Measurements from ENCODE around the gene MBD6.
"Not testable (repeated sequence)": the region's sequence is repeated elsewhere in the genome, so short reads cannot be mapped to it uniquely, and the experiment has no call there.

The MBD6 gene

DNA sequence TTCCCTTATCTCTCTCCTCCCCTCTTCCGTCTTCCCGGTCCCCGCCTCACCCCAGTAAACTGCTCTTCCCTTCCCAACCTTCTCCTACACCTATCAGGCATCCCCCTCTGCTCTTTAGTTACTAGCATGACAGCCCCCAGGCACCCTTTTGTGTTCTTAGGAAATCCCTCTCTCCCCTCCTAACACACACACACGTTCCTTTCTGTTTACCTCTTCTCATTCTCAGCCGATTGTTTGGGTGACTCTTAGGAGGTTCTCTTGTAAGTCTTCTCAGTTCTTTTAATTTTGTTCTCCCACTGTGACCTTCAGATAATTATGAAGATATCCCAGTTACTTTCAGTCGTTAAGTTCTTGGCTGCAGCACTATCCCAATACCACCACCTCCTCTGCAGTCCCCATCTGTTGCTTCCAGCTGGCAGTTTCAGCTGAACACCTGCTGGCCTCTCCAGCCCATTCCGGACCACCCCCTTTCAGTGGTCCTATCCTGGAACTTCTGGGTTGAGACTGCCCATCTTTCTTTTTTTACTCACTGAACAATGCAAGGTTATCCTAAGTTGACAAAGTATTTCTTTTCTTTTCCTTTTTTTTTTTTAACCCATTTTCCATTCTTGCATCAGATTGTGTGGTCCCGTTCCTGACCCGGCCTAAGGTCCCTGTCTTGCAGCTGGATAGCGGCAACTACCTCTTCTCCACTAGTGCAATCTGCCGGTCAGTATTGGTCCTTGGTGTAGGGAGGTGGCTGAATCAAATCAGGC lies 34.0 kb upstream of the MBD6 start:
- no peak for DNase-seq (ENCODE audit: low spot score)

DNA sequence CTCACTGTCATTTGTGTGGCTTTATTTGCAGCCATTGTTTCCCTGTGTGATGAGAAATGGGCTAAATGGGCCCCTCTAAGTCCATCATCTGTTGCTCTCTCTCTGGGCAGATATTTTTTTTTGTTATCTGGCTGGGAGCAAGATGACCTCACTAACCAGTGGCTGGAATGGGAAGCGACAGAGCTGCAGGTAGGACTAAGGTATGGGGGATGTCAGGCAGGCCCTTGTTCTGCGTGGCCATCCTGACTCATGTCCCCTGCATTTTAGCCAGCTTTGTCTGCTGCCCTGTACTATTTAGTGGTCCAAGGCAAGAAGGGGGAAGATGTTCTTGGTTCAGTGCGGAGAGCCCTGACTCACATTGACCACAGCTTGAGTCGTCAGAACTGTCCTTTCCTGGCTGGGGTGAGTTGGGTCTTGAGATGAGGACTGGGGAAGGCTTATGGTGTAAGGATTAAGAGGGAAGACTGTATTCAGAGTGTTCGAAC lies 33.4 kb upstream of the MBD6 start:
- no peak for DNase-seq (ENCODE audit: low spot score)

DNA sequence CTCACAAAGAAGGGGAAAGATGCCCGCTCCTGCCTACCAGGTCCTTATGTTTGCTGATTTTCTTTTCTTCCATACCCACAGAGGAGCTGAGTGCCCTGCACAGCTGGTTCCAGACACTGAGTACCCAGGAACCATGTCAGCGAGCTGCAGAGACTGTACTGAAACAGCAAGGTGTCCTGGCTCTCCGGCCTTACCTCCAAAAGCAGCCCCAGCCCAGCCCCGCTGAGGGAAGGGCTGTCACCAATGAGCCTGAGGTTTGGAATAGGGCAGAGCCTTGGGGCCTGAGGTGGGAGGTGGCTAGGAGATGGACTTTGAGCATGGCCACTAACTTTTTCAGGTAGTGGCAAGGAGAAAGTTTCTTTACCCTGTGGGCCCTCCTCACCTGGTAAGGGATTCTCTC lies 32.5 kb upstream of the MBD6 start:
- no peak for DNase-seq (ENCODE audit: low spot score)

DNA sequence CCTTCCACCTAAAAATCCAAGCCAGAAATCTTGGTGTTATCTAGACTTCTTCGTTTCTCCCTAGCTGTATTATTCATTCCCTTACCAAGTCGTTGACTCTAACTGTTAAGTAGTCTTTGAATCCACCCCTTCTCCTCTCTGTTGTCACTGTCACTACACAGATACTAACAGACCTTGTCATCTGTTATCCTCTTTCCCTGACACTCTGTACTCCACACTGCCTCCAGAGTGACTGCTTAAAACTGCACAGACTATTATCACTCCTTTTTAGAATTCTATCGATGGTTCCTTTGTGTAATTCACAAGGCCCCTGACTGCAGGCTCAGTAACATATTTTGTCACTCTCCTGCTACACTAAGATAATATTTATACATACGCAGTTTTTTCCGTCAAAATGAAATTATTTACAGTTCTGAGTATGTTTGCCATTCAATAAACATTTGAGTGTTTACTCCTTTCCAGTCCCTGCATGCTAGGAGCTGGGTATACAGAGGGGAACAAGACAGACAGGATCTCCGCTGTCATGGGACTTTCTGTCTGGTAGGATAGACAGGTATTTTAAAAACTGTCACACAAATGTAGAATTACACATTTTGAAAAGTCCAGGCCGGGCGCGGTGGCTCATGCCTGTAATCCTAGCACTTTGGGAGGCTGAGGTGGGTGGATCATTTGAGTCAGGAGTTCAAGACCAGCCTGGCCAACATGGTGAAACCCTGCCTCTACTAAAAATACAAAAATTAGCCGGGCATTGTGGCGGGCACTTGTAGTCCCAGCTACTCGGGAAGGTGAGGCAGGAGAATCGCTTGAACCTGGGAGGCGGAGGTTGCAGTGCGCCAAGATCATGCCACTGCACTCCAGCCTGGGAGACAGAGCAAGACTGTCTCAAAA lies 31.0 kb upstream of the MBD6 start:
- DNase-seq (ENCODE audit: low spot score) = no peak

DNA sequence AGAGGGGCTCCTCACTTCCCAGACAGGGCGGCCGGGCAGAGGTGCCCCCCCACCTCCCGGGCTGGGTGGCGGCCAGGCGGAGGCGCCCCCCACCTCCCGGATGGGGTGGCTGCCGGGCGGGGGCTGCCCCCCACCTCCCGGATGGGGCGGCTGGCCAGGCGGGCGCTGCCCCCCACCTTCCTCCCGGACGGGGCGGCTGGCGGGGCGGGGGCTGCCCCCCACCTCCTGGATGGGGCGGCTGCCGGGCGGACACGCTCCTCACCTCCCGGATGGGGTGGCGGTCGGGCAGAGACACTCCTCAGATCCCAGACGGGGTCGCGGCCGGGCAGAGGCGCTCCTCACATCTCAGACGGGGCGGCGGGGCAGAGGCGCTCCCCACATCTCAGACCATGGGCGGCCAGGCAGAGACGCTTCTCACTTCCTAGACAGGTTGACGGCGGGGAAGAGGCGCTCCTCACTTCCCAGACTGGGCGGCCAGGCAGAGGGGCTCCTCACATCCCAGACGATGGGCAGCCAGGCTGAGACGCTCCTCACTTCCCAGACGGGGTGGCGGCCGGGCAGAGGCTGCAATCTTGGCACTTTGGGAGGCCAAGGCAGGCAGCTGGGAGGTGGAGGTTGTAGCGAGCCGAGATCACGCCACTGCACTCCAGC lies 27.4 kb upstream of the MBD6 start:
- DNase-seq (ENCODE audit: low spot score) = not testable (repeated sequence)

DNA sequence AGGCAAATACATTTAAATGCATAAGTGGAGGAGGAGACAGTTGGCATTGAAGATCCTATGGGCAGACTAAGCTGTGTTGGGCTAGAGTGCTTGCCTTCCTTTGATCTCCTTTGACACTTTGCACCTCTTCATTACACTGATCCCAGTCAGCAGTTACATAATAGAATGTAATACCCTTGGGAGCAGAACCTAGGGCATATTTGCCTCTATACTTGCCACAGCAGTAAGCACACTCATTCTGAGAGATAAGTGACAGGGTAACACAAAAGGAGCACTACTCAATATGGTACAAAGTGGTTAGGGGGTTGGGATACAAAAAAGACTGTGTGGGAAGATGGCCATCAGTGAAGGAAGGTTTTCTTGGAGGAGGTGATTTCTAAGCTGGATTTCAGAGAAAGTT lies 25.8 kb upstream of the MBD6 start:
- DNase-seq (ENCODE audit: low spot score) = no peak

DNA sequence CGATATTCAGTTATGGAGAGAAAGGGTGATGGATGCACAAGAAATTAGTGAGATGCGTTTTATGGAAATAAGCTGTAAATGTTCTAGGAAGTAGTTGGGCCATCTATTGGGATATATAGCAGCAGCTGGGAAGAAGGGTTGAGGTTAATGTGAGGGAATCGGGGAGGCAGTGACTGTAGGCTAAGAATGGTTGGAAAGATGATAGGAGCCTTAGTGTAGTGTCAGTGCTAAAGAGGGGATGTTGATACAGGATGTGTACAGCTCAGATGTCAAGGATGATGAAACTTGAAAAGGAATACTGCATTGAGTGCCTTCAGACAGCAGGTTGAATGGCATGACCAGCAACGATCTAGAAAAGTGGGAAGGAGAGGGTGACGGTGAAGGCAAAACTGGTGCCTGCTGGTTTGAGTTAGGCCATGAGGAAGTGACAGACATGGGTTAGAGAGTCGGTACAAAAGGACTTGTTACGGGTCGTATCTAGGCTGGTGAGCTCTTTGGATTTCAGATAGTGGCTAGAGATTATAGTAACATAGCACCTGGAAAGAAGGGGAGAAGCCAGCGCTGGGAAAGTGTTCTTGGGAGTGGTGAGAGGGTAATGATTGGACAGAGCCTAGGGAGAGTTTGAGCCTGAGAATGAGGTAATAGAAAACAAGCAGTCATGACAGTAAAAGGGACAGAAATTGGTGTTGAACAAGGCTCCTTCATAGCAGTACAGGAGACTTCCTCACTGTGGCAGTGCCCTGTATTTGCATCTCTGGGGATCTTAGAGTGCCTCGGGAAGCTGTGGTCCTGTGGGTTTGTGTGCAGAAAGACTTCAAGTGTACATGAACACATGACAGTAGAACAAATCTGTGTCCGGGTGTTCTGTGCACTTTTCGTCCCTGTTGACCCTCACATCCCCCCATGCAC lies 25.1 kb upstream of the MBD6 start:
- DNase-seq (ENCODE audit: low spot score) = no peak

DNA sequence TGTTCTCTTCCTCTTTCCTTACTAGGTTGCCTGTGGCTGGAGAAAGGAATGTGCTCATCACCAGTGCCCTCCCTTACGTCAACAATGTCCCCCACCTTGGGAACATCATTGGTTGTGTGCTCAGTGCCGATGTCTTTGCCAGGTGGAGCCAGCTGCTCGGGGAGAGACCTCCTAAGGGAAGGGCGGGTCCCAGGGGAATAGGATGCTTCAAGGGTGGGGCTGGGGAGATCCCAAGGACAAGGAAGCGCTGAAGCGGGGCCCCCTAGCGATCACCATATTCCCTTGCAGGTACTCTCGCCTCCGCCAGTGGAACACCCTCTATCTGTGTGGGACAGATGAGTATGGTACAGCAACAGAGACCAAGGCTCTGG lies 24.5 kb upstream of the MBD6 start:
- DNase-seq (ENCODE audit: low spot score) = no peak

DNA sequence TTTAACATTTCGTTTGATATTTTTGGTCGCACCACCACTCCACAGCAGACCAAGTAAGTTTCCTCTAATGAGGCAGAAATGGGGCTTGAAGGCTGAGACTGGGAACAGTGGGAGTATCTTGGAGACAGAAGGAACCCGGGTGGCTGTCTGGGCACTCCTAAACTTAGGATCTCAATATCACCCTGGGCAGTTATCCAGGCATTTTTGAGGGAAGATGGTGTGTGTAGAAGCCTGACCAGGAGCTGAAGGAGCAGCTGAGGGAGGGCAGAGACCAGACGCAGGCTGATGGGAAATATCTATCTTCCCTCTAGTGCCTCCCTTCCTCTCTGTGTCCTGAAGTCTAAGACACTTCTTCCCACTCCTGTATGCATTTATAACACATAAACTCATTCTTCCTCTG lies 24.1 kb upstream of the MBD6 start:
- no peak for DNase-seq (ENCODE audit: low spot score)

DNA sequence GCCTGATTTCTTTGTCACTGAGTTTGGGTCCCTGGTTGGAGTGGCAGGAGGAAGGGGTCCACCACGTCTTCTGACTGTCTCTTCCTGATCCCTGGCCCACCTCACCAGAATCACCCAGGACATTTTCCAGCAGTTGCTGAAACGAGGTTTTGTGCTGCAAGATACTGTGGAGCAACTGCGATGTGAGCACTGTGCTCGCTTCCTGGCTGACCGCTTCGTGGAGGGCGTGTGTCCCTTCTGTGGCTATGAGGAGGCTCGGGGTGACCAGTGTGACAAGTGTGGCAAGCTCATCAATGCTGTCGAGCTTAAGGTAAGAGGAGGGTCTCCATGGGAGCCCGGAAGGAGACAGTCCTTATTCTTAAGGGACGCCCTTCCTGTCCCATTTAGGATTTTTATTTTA lies 22.4 kb upstream of the MBD6 start:
- no peak for DNase-seq (ENCODE audit: low spot score)

DNA sequence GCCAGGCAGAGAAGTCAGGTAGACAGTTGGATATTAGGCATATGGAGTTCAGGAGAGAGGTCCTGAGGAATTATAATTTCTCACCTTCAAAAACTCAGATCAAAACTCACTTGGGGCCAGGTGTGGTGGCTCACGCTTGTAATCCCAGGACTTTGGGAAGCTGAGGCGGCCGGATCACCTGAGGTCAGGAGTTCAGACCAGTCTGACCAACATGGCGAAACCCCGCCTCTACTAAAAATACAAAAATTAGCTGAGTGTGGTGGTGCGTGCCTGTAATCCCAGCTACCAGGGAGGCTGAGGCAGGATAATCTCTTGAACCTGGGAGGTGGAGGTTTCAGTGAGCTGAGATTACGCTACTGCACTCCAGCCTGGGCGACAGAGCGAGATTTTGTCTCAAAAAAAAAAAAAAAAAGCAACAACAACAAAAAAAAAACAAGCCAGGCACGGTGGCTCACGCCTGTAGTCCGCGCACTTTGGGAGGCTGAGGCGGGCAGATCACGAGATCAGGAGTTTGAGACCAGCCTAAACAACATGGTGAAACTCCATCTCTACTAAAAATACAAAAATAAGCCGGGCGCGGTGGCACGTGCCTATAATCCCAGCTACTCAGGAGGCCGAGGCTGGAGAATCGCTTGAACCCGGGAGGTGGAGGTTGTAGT lies 20.2 kb upstream of the MBD6 start:
- not testable (repeated sequence) for DNase-seq (ENCODE audit: low spot score)

DNA sequence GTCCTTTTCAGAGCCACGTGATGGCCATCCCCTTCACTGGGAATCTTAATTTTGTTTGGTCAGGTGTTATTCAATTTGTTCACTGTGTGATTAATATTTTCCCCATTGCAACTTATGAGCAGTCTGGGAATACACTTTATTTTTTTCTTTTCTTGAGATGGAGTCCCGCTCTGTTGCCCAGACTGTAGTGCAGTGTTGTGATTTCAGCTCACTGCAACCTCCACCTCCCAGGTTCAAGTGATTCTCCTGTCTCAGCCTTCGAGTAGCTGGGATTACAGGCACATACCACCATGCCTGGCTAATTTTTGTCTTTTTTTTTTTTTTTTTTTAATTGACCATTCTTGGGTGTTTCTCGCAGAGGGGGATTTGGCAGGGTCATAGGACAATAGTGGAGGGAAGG lies 16.1 kb upstream of the MBD6 start:
- DNase-seq (ENCODE audit: low spot score) = not testable (repeated sequence)

DNA sequence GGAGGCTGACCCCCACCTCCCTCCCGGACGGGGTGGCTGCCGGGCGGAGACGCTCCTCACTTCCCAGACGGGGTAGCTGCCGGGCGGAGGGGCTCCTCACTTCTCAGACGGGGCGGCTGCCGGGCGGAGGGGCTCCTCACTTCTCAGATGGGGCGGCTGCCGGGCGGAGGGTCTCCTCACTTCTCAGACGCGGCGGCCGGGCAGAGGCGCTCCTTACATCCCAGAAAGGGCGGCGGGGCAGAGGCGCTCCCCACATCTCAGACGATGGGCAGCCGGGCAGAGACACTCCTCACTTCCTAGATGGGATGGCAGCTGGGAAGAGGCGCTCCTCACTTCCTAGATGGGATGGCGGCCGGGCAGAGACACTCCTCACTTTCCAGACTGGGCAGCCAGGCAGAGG lies 14.8 kb upstream of the MBD6 start:
- not testable (repeated sequence) for DNase-seq (ENCODE audit: low spot score)

DNA sequence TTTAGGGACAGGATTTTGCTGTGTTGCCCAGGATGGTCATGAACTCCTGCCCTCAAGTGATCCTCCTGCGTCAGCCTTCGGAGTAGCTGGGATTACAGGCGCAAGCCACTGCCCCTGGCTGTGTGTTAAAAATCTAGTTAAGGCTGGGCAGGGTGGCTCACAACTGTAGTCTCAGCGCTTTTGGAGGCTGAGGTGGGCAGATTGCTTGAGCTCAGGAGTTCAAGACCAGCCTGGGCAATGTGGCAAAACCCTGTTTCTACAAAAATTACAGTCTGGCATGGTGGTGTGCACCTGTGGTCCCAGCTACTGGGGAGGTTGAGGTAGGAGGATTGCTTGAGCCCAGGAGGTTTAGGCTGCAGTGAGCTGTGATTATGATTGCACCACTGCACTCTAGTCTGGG lies 11.5 kb upstream of the MBD6 start:
- no peak for DNase-seq (ENCODE audit: low spot score)

DNA sequence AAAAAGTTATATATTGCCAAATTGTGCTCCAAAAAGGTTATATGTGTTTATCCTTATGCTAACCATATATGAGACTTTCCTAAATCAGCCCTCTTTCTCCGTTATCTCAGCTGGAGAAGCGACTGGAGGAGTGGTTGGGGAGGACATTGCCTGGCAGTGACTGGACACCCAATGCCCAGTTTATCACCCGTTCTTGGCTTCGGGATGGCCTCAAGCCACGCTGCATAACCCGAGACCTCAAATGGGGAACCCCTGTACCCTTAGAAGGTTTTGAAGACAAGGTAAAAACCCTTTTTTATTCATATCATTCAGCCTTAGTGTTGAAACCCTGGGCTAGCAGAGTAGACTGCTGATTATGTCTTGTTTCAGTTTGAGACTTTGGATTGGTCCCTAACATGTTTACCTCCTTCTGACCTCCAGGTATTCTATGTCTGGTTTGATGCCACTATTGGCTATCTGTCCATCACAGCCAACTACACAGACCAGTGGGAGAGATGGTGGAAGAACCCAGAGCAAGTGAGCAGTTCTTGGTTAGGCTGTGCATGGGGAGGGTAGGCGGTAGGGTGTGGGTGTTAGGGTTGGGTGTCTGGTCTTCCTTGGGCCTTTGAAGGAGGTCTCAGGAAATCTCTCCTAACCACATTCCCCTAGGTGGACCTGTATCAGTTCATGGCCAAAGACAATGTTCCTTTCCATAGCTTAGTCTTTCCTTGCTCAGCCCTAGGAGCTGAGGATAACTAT lies 10.9 kb upstream of the MBD6 start:
- DNase-seq (ENCODE audit: low spot score) = no peak

DNA sequence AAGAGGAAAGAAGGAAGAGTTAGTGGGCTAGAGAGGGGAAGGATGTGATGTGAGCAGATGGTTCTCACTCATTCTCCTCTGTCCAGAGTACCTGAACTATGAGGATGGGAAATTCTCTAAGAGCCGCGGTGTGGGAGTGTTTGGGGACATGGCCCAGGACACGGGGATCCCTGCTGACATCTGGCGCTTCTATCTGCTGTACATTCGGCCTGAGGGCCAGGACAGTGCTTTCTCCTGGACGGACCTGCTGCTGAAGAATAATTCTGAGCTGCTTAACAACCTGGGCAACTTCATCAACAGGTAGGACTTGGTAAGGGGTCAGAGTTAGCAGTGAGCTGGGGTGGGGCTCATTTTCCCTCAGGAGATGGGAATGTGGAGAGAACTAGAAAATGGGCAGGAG lies 10.0 kb upstream of the MBD6 start:
- no peak for DNase-seq (ENCODE audit: low spot score)

DNA sequence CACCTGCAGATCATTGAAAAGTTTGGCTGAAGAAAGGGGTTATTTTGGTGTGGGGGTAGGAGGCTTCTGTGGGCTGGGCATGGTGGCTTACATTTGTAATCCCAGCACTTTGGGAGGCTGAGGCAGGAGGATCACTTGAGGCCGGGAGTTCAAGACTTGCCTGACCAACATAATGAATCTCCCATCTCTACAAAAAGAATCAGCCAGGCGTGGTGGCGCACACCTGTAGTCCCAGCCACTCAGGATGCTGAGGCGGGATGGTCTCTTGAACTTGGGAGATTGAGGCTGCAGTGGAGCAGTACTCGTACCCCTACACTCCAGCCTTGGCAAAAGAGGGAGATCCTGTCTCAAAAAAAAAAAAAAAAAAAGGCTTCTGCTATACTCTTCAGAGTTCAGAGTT lies 9.4 kb upstream of the MBD6 start:
- DNase-seq (ENCODE audit: low spot score) = no peak

DNA sequence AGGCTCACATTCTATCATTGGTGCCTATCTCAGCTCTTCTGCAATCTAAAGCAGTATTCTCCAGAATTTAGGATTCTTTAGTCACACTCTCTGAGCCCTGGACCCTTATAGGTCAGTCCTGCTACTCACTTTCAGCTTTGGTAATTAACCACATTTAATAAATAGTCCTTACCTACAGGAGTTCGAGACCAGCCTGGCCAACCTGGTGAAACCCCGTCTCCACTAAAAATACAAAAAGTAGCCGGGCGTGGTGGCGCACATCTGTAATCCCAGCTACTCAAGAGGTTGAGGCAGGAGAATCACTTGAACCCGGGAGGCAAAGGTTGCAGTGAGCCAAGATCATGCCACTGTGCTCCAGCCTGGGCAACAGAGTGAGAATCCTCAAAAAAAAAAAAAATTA lies 8.9 kb upstream of the MBD6 start:
- not testable (repeated sequence) for DNase-seq (ENCODE audit: low spot score)

DNA sequence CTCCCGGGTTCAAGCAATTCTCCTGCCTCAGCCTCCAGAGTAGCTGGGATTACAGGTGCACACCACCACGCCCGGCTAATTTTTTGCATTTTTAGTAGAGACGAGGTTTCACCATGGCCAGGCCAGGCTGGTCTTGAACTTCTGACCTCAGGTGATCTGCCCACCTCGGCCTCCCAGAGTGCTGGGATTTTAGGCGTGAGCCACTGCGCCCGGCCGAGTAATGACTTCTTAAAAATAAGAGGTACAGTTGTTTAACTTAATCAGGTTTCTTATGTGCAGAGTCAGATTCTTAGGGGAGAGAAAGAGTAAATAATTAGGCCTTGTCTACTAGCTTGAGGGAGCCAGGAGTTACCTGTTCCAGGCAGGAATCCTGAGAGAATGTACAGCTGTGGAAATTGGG lies 8.4 kb upstream of the MBD6 start:
- DNase-seq (ENCODE audit: low spot score) = not testable (repeated sequence)

DNA sequence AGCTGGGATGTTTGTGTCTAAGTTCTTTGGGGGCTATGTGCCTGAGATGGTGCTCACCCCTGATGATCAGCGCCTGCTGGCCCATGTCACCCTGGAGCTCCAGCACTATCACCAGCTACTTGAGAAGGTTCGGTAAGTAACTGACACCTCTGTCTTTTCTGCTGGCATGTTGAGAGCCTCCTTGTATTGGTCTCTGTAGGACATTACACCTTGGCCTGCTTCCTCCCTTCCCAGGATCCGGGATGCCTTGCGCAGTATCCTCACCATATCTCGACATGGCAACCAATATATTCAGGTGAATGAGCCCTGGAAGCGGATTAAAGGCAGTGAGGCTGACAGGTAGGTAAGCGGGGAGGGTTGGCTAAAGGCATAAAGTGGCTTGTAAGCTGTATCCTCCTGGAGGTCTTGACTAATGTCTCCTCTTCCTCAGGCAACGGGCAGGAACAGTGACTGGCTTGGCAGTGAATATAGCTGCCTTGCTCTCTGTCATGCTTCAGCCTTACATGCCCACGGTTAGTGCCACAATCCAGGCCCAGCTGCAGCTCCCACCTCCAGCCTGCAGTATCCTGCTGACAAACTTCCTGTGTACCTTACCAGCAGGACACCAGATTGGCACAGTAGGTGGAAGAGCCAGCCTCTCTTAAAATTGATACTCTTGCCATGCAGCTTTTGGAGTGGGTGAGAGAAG lies 7.8 kb upstream of the MBD6 start:
- DNase-seq (ENCODE audit: low spot score) = no peak

Data from putamen (tissue), 1 donor.